Retinal pigment epithelial cell (primary cell): Measurements from ENCODE around the gene TMEM238.
A peak's percentile ranks its signal among the peaks of the same experiment; 100 is the strongest.

Source experiments
- DNase-seq: peaks from one replicate; pipeline ENCODE4 v3.0.0-alpha.2; 2010; ENCODE audit warnings: low read depth
- H3K4me3 ChIP-seq: 2 replicates; pipeline ENCODE4 v1.5.1; 2011; ENCODE audit warnings: mild to moderate bottlenecking, low read length, control low read depth, moderate library complexity
- TF ChIP-seq, protein P1 (sequence below): conservative IDR thresholded peaks from 2 replicates; pipeline ENCODE4 v1.5.1; 2011; ENCODE audit warnings: low read depth, low read length, control low read depth, inconsistent platforms

Gene TMEM238

DNA sequence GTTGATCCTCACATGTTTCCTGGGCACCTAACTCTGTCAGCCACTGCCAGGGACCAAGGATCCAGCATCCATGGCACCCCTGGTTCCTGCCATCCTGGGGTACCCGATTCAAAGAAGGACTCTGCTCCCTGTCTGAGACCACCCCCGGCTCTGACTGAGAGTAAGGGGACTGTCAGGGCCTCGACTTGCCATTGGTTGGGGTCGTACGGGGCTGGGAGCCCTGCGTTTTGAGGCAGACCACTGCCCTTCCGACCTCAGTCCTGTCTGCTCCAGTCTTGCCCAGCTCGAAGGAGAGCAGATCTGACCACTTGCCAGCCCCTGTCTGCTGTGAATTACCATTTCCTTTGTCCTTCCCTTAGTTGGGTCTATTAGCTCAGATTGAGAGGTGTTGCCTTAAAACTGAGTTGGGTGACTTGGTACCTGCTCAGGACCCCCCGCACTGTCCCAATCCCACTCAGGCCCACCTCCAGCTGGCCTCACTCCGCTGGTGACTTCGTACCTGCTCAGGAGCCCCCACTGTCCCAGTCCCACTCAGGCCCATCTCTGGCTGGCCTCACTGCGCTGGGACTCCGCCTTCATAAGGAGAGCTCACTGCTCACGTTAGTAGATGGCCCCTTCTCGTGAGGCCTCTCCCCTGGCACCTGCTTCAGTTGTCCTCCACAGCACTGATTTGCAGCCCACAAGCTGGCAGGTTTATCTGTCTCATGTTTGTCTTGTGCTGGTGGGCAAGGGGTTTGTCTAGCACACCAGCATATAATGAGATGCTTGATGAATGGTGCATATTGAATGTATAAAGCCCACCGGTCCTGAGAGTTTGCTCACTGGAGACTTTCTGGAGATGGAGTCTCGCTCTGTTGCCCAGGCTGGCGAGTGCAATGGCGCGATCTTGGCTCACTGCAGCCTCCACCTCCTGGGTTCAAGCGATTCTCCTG lies 5.6 kb upstream of the TMEM238 start:
- no peak overlapping the region for H3K4me3 ChIP-seq
- DNase-seq = no peak
- TF ChIP-seq, protein P1, sequence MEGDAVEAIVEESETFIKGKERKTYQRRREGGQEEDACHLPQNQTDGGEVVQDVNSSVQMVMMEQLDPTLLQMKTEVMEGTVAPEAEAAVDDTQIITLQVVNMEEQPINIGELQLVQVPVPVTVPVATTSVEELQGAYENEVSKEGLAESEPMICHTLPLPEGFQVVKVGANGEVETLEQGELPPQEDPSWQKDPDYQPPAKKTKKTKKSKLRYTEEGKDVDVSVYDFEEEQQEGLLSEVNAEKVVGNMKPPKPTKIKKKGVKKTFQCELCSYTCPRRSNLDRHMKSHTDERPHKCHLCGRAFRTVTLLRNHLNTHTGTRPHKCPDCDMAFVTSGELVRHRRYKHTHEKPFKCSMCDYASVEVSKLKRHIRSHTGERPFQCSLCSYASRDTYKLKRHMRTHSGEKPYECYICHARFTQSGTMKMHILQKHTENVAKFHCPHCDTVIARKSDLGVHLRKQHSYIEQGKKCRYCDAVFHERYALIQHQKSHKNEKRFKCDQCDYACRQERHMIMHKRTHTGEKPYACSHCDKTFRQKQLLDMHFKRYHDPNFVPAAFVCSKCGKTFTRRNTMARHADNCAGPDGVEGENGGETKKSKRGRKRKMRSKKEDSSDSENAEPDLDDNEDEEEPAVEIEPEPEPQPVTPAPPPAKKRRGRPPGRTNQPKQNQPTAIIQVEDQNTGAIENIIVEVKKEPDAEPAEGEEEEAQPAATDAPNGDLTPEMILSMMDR = no peak

DNA sequence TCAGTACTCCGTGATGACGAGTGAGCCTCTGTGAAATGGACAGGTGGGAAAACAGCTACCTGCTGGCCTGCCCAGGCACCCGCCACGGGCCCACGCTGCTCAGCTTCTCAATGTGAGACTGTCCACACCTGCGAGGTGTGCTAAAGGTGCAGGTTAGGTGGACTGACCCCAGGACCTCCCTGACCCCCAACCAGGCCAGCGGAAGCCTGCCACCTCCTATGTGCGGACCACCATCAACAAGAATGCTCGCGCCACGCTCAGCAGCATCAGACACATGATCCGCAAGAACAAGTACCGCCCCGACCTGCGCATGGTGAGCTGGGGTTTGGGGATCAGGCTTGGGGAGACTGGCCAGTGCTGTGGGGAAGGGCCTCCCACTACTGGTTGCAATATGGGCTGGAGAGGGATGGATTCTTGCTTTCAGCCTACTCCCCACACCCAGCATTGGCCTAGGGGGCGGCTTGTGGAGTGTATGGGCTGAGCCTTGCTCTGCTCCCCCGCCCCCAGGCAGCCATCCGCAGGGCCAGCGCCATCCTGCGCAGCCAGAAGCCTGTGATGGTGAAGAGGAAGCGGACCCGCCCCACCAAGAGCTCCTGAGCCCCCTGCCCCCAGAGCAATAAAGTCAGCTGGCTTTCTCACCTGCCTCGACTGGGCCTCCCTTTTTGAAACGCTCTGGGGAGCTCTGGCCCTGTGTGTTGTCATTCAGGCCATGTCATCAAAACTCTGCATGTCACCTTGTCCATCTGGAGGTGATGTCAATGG lies 3.8 kb upstream of the TMEM238 start:
- H3K4me3 ChIP-seq = peak overlapping the region; percentile 100
- TF ChIP-seq, protein P1 = no peak
- no peak for DNase-seq

DNA sequence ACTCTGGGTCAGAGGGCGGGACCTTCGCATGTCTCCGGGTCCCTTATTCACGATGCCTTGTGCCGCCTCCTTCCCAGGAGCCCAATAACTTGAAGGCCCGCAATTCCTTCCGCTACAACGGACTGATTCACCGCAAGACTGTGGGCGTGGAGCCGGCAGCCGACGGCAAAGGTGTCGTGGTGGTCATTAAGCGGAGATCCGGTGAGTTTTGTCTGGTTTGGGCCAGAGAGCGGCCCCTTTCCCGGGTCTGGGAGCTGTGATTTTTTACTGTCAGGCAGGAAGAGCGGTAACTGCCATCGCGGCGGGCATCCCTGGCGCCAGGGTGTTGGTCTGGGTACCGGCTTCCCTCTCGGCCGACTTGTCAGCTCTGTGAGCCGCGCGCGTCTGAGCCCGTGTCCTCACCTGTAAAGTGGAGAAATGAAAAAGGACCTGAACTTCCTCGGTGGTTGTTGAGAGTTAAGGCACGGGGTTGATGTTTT lies 2.4 kb upstream of the TMEM238 start:
- no peak for DNase-seq
- TF ChIP-seq, protein P1 = no peak
- H3K4me3 ChIP-seq = peak overlapping the region; percentile 100

DNA sequence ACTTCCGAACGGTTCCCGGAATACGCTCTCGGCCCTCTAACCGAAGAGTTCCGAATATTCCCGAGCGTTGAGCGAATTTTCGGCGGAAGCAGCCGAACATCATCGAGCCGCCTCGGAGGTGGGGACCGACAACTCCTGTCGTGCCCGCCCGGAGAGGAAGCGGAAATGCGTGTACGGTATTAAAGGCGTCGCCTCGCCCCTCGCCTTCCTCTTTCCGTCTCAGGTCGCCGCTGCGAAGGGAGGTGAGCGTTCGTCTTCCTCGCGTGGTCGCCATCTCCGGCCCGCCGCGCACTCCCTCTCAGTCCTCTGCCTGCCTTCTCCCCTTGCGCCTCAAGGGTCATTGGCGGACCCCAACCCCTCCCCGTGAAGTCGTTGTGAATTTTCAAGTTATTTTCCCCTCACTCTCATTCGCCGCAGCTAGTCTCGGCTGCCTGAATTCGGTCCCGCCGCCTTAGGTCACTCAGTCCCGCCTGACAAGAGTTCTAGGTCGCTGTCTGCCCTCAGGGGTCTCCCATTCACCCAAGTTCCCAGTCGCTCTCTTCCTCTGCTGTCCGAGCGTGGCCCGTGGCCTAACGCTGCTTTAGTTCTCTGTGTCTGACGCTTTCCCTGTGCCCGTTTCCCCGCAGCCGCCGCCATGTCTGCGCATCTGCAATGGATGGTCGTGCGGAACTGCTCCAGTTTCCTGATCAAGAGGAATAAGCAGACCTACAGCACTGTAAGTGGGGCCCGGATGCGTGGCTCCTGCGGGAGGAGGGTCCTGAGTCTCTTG lies 1.8 kb upstream of the TMEM238 start, which contains the start of gene RPL28:
Gene RPL28, plus strand, starts transcription at position 209 of the 769 bp plus-strand sequence. Its CDS starts 426 bp downstream, at position 635.
- DNase-seq = peak; percentile 91
- H3K4me3 ChIP-seq = peak within 1 kb of the TSS; percentile 100
- TF ChIP-seq, protein P1 = no peak

- H3K4me3 ChIP-seq = peak overlapping the region; percentile 100
- TF ChIP-seq, protein P1 = no peak
- DNase-seq = peak; percentile 89
Measured at GRCh38 chr19:55384920-55385723, 1.0 kb upstream of the TMEM238 start.
